Thymus (tissue), 11 donors: ENCODE measurements around the gene PPARG. TPM values are rescaled to one million over a fixed set of nuclear protein-coding genes. Genes with fewer than 3 reads are reported as not detected.

ENCODE experiments used
- DNase-seq, 9 donors: peaks; one replicate each; pipeline ENCODE4 v3.0.0-alpha.2; 2013; ENCODE audit warnings: low spot score in 9 of 9, low read depth in 6 of 9, missing footprints in 1 of 9
- H3K27ac ChIP-seq, 2 donors: one replicate each; pipeline ENCODE4 v1.5.1; 2013; ENCODE audit warnings: control low read depth in 1 of 2, low read depth in 1 of 2, low read length in 1 of 2, mild to moderate bottlenecking in 1 of 2, moderate library complexity in 1 of 2
- H3K27me3 ChIP-seq, 2 donors: one replicate each; pipeline ENCODE4 v1.5.1; 2013; ENCODE audit warnings: low read length in 1 of 2; ENCODE audit not compliant: control insufficient read depth in 2 of 2, insufficient read depth in 1 of 2
- H3K36me3 ChIP-seq, 2 donors: one replicate each; pipeline ENCODE4 v1.5.1; 2013; ENCODE audit warnings: low read length in 1 of 2, mild to moderate bottlenecking in 1 of 2, moderate library complexity in 1 of 2; ENCODE audit not compliant: control insufficient read depth in 2 of 2, insufficient read depth in 2 of 2
- H3K4me1 ChIP-seq, 2 donors: one replicate each; pipeline ENCODE4 v1.5.1; 2013; ENCODE audit warnings: low read length in 2 of 2; ENCODE audit not compliant: control insufficient read depth in 2 of 2, insufficient read depth in 2 of 2
- H3K4me3 ChIP-seq, 2 donors: one replicate each; pipeline ENCODE4 v1.5.1; 2013; ENCODE audit warnings: low read length in 2 of 2, control low read depth in 1 of 2, mild to moderate bottlenecking in 1 of 2
- H3K9me3 ChIP-seq, 2 donors: one replicate each; pipeline ENCODE4 v1.5.1; 2013; ENCODE audit warnings: low read length in 1 of 2, mild to moderate bottlenecking in 1 of 2; ENCODE audit not compliant: control insufficient read depth in 2 of 2, insufficient read depth in 1 of 2
- WGBS: extraction: QIAGEN DNeasy Blood & Tissue Kit; methylation state at CpG from one replicate; pipeline ENCODE4 v1.1.7; 2013; 5-methylcytosine and 5-hydroxymethylcytosine counted together
- polyA plus RNA-seq: library from polyadenylated mRNA; stranded (reverse); fragments of 200-250 nt; gene quantifications from one replicate; pipeline ENCODE4 v1.2.3, GENCODE V29; 2013
- total RNA-seq: library from RNA; stranded (reverse); fragments of 120-200 nt; gene quantifications from one replicate; pipeline ENCODE4 v1.2.4, GENCODE V29; 2013
- donor health status: healthy.

PPARG gene
- total and polyA plus RNA-seq, 2 donors: 4.3 to 8.8 TPM

DNA sequence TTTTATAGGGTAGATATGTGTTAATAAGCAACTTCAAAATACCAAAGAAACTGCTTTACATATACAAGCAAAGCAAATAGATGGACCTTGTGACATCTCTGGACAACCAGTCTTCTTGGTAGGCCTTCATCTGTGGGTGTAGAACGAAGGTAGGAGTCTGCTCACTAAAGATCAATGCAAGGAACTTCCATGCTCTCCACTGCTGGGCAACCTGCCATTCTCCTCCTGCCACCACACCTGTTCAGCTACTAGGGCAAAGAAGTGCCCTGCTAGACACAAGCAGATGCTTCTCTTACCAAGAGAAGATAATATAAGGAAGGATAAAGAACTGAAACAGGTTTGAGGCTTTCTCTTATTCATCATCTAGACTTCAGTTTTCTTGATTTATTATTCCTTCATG is 12.6 kb downstream of the PPARG start:
- DNase-seq: no peak
- Histone ChIP-seq H3K4me3 (no peak overlapping the region), H3K27me3 (no peaks in the 10 kb centered on the region), H3K27ac (no peak overlapping the region), H3K9me3 (no peaks in the 10 kb centered on the region), H3K36me3 (no peaks in the 10 kb centered on the region), H3K4me1 (no peaks in the 10 kb centered on the region)
- 85% methylated on average over 1 of the region's 1 CpG for WGBS

GRCh38 chr3:12302564-12302963 is 13.7 kb downstream of the PPARG start:
- no peaks in the 10 kb centered on the region for H3K36me3 ChIP-seq
- no peak for DNase-seq
- H3K4me1 ChIP-seq: no peaks in the 10 kb centered on the region
- WGBS: 96% methylated on average over 6 of the region's 6 CpGs
- no peak overlapping the region for H3K4me3 ChIP-seq
- no peaks in the 10 kb centered on the region for H3K27me3 ChIP-seq
- H3K9me3 ChIP-seq: no peaks in the 10 kb centered on the region
- H3K27ac ChIP-seq: no peak overlapping the region

- H3K27ac ChIP-seq: no peak overlapping the region
- WGBS: 98% methylated on average over 2 of the region's 2 CpGs
Measured at GRCh38 chr3:12303534-12303933, 14.7 kb downstream of the PPARG start.

GRCh38 chr3:12303993-12304392 is 15.1 kb downstream of the PPARG start:
- 63% methylated on average over 6 of the region's 6 CpGs for WGBS
- H3K4me1 ChIP-seq: no peaks in the 10 kb centered on the region
- no peak overlapping the region for H3K27ac ChIP-seq
- H3K9me3 ChIP-seq: no peaks in the 10 kb centered on the region
- H3K27me3 ChIP-seq: no peaks in the 10 kb centered on the region
- no peak overlapping the region for H3K4me3 ChIP-seq
- no peaks in the 10 kb centered on the region for H3K36me3 ChIP-seq
- no peak for DNase-seq

More at GRCh38 chr3:12303534-12303933, 14.7 kb downstream of the PPARG start:
- H3K9me3 ChIP-seq: no peaks in the 10 kb centered on the region
- no peaks in the 10 kb centered on the region for H3K36me3 ChIP-seq
- H3K4me1 ChIP-seq: no peaks in the 10 kb centered on the region
- no peak for DNase-seq
- no peaks in the 10 kb centered on the region for H3K27me3 ChIP-seq
- H3K4me3 ChIP-seq: no peak overlapping the region

DNA sequence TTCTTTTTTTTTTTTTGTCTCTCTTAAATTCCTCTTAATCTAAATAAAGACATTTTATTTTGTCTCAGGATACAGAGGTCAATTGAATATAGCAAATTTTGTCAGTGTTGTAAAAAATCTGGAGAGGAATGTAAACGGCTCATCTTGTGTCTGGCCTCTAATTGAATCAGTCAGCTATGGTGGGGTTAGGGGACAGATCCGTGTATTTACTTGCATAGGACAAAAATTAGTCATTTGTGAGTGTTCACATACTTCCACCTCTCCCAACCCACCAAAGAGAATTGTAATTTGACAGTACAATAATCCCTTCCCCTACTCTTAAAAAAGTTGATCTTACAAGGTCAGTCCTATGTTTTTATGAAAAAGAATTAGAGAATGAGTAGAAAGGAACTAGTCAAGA is 18.3 kb downstream of the PPARG start:
- no peaks in the 10 kb centered on the region for H3K9me3 ChIP-seq
- H3K36me3 ChIP-seq: no peaks in the 10 kb centered on the region
- no peaks in the 10 kb centered on the region for H3K27me3 ChIP-seq
- no peaks in the 10 kb centered on the region for H3K4me1 ChIP-seq
- WGBS: 94% methylated on average over 2 of the region's 2 CpGs
- H3K4me3 ChIP-seq: no peak overlapping the region
- DNase-seq: no peak
- H3K27ac ChIP-seq: no peak overlapping the region

DNA sequence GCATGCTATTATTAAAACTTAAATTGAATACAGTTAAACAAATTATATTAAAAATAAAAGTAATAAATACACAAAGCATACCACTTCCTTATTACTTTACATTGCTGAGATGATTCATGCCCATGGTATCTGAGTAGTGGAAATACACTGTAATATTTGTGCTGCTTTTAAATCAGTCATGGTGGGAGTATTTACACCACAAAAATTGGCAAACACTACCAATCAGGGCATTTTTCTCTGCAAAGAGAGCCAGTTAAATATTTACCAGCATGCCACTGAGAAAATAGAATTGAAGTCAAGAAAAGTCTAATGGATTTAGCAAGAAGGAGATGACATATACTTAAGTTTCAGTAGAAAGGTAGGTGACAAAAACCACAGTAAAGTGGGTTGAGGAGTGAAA is 19.6 kb downstream of the PPARG start:
- Histone ChIP-seq H3K27me3 (peaks cover 0 to 3% of the 10 kb centered on the region in 2 donors), H3K9me3 (no peaks in the 10 kb centered on the region), H3K27ac (no peak overlapping the region), H3K4me3 (no peak overlapping the region), H3K4me1 (no peaks in the 10 kb centered on the region), H3K36me3 (no peaks in the 10 kb centered on the region)
- DNase-seq: no peak

GRCh38 chr3:12309716-12310115 is 20.8 kb downstream of the PPARG start:
- H3K4me3 ChIP-seq: no peak overlapping the region
- WGBS: 94% methylated on average over 4 of the region's 4 CpGs
- no peak for DNase-seq

DNA sequence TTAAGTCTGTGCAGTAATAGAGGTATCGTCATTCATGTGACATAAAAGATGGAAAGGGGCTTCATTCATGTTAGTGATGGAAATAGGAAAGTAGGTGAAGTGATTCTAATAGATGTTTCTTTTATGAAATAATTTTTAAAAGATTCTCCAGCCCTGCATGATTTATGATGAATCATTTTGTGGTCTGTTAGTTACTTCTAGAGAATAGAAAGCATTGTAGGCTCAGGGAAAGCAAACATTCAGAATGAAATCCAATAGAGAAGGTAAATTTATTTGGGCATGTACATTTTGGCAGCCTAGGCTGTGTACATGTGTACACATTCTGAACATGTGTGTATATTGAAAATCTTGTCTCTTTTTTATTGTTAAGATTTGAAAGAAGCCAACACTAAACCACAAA is 23.1 kb downstream of the PPARG start:
- H3K27me3 ChIP-seq: peaks cover 0 to 3% of the 10 kb centered on the region in 2 donors
- no peaks in the 10 kb centered on the region for H3K36me3 ChIP-seq
- DNase-seq: no peak
- H3K4me1 ChIP-seq: no peaks in the 10 kb centered on the region
- no peak overlapping the region for H3K4me3 ChIP-seq
- 99% methylated on average over 1 of the region's 1 CpG for WGBS
- no peaks in the 10 kb centered on the region for H3K9me3 ChIP-seq
- H3K27ac ChIP-seq: no peak overlapping the region

More at GRCh38 chr3:12309716-12310115, 20.8 kb downstream of the PPARG start:
- no peaks in the 10 kb centered on the region for H3K9me3 ChIP-seq
- no peaks in the 10 kb centered on the region for H3K4me1 ChIP-seq
- H3K36me3 ChIP-seq: no peaks in the 10 kb centered on the region
- H3K27me3 ChIP-seq: peaks cover 0 to 3% of the 10 kb centered on the region in 2 donors
- no peak overlapping the region for H3K27ac ChIP-seq

- Histone ChIP-seq H3K4me1 (no peaks in the 10 kb centered on the region), H3K4me3 (no peak overlapping the region), H3K27me3 (peaks cover 0 to 3% of the 10 kb centered on the region in 2 donors), H3K9me3 (no peaks in the 10 kb centered on the region), H3K36me3 (no peaks in the 10 kb centered on the region), H3K27ac (no peak overlapping the region)
- 98% methylated on average over 2 of the region's 2 CpGs for WGBS
- no peak for DNase-seq
Measured at GRCh38 chr3:12313519-12313918, 24.6 kb downstream of the PPARG start.

DNA sequence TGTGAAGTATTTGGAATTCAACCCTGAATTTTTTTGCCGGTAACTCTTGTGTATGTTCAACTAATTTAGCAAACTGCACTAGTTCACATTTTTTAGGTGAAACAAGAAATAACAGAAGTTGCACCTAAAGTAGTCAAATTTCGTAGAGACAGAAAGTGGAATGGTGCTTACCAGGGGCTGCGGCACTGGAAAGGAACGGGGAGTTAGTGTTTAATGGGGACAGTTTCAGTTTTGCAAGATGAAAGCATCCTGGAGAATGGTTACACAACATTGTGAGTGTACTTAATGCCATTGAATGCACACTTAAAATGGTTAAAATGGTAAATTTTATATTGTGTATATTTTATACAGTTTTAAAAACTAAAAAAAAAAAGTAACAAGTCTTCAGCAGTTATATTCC is 27.4 kb downstream of the PPARG start:
- 96% methylated on average over 4 of the region's 4 CpGs for WGBS
- Histone ChIP-seq H3K27me3 (peaks cover 0 to 3% of the 10 kb centered on the region in 2 donors), H3K27ac (no peak overlapping the region), H3K4me1 (no peaks in the 10 kb centered on the region), H3K4me3 (no peak overlapping the region), H3K36me3 (no peaks in the 10 kb centered on the region), H3K9me3 (no peaks in the 10 kb centered on the region)
- DNase-seq: no peak
